Measurements from ENCODE around the gene PRTN3. TPM values are rescaled to one million over a fixed set of nuclear protein-coding genes. Genes with fewer than 3 reads are reported as not detected.

PRTN3 gene
- total RNA-seq, 4 donors from 2014 or later: not detected

GRCh38 chr19:793806-794205 lies 47.0 kb upstream of the PRTN3 start:
- Histone ChIP-seq H3K4me1 (peaks cover 0 to 41% (median 14%) of the 10 kb centered on the region in 3 donors), H3K4me3 (no peak overlapping the region), H3K27me3 (no peaks in the 10 kb centered on the region), H3K9me3 (no peaks in the 10 kb centered on the region), H3K27ac (no peak overlapping the region), H3K36me3 (no peaks in the 10 kb centered on the region)
- TF ChIP-seq EP300 (IDR thresholded peaks at IDR 0.05): no peak
- TF ChIP-seq, protein P1, sequence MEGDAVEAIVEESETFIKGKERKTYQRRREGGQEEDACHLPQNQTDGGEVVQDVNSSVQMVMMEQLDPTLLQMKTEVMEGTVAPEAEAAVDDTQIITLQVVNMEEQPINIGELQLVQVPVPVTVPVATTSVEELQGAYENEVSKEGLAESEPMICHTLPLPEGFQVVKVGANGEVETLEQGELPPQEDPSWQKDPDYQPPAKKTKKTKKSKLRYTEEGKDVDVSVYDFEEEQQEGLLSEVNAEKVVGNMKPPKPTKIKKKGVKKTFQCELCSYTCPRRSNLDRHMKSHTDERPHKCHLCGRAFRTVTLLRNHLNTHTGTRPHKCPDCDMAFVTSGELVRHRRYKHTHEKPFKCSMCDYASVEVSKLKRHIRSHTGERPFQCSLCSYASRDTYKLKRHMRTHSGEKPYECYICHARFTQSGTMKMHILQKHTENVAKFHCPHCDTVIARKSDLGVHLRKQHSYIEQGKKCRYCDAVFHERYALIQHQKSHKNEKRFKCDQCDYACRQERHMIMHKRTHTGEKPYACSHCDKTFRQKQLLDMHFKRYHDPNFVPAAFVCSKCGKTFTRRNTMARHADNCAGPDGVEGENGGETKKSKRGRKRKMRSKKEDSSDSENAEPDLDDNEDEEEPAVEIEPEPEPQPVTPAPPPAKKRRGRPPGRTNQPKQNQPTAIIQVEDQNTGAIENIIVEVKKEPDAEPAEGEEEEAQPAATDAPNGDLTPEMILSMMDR (IDR thresholded peaks at IDR 0.05): no peak
- 60 to 100% methylated on average over 1 of the region's 12 CpGs for WGBS, 2 donors (ENCODE audit: low coverage in 1 of 2)
- ATAC-seq: no peak

DNA sequence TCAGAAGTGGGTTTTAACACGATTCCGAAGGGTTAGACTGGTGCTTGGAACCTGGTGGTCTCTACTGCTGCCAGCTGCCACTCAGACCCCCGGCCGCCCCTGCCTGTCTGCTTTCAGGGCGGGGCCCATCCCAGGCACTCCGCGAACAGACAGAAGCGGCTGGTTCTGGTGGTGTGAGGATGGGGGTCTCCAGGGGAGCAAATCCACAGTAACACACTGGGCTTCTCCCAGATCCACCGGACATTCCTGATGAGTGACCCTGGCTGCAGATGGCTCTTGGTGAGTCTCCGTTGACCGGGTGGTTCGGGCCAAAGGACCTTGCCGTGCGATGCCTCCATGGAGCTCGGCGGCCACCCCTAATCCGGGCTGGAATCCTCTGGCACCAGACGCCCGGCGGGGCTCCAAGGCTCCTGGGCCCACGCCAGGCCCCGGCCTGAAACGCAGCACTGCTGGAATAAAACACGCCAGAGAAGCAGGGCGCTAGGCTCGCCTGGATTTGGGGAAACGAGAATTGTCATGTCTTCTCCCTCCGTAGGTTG lies 45.7 kb upstream of the PRTN3 start:
- Histone ChIP-seq H3K4me3 (no peak overlapping the region), H3K27me3 (no peaks in the 10 kb centered on the region), H3K27ac (peak overlapping the region in 2 of 4 donors; percentile 58 to 85), H3K9me3 (no peaks in the 10 kb centered on the region), H3K36me3 (peaks cover 0 to 3% of the 10 kb centered on the region in 2 donors), H3K4me1 (peaks cover 0 to 49% (median 27%) of the 10 kb centered on the region in 3 donors)
- TF ChIP-seq POLR2AphosphoS5 (IDR thresholded peaks at IDR 0.05) (peak; percentile 15), EP300 (IDR thresholded peaks at IDR 0.05) (no peak)
- ATAC-seq: no peak
- 60% methylated on average over 1 of the region's 28 CpGs; no CpG with 5 or more reads in 1 of the 2 donors for WGBS, 2 donors (ENCODE audit: low coverage in 1 of 2)

- H3K36me3 ChIP-seq: peaks cover 0 to 11% of the 10 kb centered on the region in 2 donors
- peak overlapping the region; percentile 48 to 98 for H3K4me3 ChIP-seq
- H3K27me3 ChIP-seq: no peaks in the 10 kb centered on the region
- no peak for TF ChIP-seq POLR2AphosphoS5 (IDR thresholded peaks at IDR 0.05)
- TF ChIP-seq, protein P1 (IDR thresholded peaks at IDR 0.05): no peak
- TF ChIP-seq EP300 (IDR thresholded peaks at IDR 0.05): no peak
- TF ChIP-seq POLR2A (IDR thresholded peaks at IDR 0.05): no peak
- ATAC-seq: no peak
- H3K4me1 ChIP-seq: peaks cover 4 to 54% (median 34%) of the 10 kb centered on the region in 3 donors
- peak overlapping the region in 3 of 4 donors; percentile 49 to 85 (median 84) for H3K27ac ChIP-seq
- H3K9me3 ChIP-seq: no peaks in the 10 kb centered on the region
- WGBS, 2 donors (ENCODE audit: low coverage in 1 of 2): no CpG with 5 or more reads among the region's 39 CpGs
Observed at GRCh38 chr19:795691-796581, 44.9 kb upstream of the PRTN3 start.

GRCh38 chr19:796692-797527 lies 43.9 kb upstream of the PRTN3 start, which contains the start of gene PTBP1:
Gene PTBP1 (plus strand): TSS chr19:797452. CDS start chr19:797498, 46 bp downstream.
- TF ChIP-seq, protein P1 (IDR thresholded peaks at IDR 0.05): peak in 2 of 4 experiments; percentile 30
- peak; percentile 71 to 82 for TF ChIP-seq POLR2A (IDR thresholded peaks at IDR 0.05)
- peak; percentile 80 for TF ChIP-seq POLR2AphosphoS5 (IDR thresholded peaks at IDR 0.05)
- no peak for TF ChIP-seq EP300 (IDR thresholded peaks at IDR 0.05)
- 0% methylated on average over 7 to 8 of the region's 83 CpGs for WGBS, 2 donors (ENCODE audit: low coverage in 1 of 2)

More at GRCh38 chr19:796692-797527, 43.9 kb upstream of the PRTN3 start, which contains the start of gene PTBP1:
- H3K4me1 ChIP-seq: peaks cover 5 to 59% (median 44%) of the 10 kb centered on the region in 3 donors
- H3K36me3 ChIP-seq: peaks cover 0 to 15% of the 10 kb centered on the region in 2 donors
- H3K27ac ChIP-seq: peak within 1 kb of the TSS; percentile 72 to 100 (median 99)
- ATAC-seq: peak; percentile 93
- H3K27me3 ChIP-seq: no peaks in the 10 kb centered on the region
- peak within 1 kb of the TSS; percentile 79 to 98 for H3K4me3 ChIP-seq
- H3K9me3 ChIP-seq: no peaks in the 10 kb centered on the region

Data from gastroesophageal sphincter (tissue), 4 donors.